SH-SY5Y (cell line): Measurements from ENCODE around the gene CR2.

Experiments
- GATA2 ChIP-seq: IDR thresholded peaks from 2 replicates; pipeline ENCODE4 v1.6.1; 2011; ENCODE audit warnings: mild to moderate bottlenecking, low read depth, low read length
- GATA3 ChIP-seq: IDR thresholded peaks from 2 replicates; pipeline ENCODE4 v1.6.1; 2011; ENCODE audit warnings: low read depth, mild to moderate bottlenecking, low read length, moderate library complexity

- TF ChIP-seq GATA2 = no peak
- no peak for TF ChIP-seq GATA3
Measured at GRCh38 chr1:207503950-207504349, 49.8 kb downstream of the CR2 start.
